Measurements from ENCODE around the gene SH2D6.

SH2D6 gene

DNA sequence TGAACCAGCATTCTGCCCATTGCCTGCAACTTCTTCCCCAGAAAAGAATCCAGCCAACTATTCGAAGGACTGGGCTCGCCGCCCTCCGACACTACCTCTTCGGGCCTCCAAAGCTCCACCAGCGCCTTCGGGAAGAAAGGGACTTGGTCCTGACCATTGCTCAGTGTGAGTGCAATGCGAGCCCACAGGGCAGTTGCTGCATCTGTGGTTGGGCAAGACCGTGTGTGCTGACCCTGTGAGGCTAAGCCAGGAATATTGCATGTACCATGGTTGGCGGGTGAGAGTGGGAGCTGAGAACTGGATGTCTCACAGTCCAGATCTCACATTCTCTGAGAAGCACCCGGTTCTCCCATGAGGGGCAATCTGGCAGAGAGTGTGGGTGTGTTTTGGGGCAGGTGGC, 47.5 kb upstream of the SH2D6 start:
- Histone ChIP-seq H3K36me3 (replicated peaks; ENCODE audit: insufficient read depth, low read length) (no peaks in the 10 kb centered on the region), H3K4me2 (ENCODE audit: low read depth, low read length) (no peak overlapping the region), H3K79me2 (ENCODE audit: low read length) (no peaks in the 10 kb centered on the region), H3K9ac (ENCODE audit: low read length) (no peak overlapping the region), H3K4me1 (ENCODE audit: low read length) (no peaks in the 10 kb centered on the region), H3F3A (ENCODE audit: insufficient read depth, low read length) (no peaks in the 10 kb centered on the region), H2AFZ (ENCODE audit: low read length) (no peak overlapping the region), H3K27me3 (replicated peaks; ENCODE audit: insufficient read depth, low read length) (no peaks in the 10 kb centered on the region), H3K9me2 (replicated peaks; ENCODE audit: insufficient read depth, low read length) (no peaks in the 10 kb centered on the region), H4K20me1 (ENCODE audit: insufficient read depth, low read length) (no peaks in the 10 kb centered on the region), H3K9me3 (replicated peaks; ENCODE audit: insufficient read depth, low read length) (no peaks in the 10 kb centered on the region), H3K4me3 (ENCODE audit: low read length) (no peak overlapping the region), H3K27ac (ENCODE audit: low read length) (no peak overlapping the region)
- DNase-seq: no peak
- no peak for TF ChIP-seq EZH2 (optimal IDR thresholded peaks at IDR 0.05; ENCODE audit: low read depth, low read length)
- TF ChIP-seq, protein P1, sequence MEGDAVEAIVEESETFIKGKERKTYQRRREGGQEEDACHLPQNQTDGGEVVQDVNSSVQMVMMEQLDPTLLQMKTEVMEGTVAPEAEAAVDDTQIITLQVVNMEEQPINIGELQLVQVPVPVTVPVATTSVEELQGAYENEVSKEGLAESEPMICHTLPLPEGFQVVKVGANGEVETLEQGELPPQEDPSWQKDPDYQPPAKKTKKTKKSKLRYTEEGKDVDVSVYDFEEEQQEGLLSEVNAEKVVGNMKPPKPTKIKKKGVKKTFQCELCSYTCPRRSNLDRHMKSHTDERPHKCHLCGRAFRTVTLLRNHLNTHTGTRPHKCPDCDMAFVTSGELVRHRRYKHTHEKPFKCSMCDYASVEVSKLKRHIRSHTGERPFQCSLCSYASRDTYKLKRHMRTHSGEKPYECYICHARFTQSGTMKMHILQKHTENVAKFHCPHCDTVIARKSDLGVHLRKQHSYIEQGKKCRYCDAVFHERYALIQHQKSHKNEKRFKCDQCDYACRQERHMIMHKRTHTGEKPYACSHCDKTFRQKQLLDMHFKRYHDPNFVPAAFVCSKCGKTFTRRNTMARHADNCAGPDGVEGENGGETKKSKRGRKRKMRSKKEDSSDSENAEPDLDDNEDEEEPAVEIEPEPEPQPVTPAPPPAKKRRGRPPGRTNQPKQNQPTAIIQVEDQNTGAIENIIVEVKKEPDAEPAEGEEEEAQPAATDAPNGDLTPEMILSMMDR (IDR thresholded peaks at IDR 0.05; ENCODE audit: low read length): no peak
- TF ChIP-seq EZH2phosphoT487 (IDR thresholded peaks at IDR 0.05; ENCODE audit: low read length): no peak

DNA sequence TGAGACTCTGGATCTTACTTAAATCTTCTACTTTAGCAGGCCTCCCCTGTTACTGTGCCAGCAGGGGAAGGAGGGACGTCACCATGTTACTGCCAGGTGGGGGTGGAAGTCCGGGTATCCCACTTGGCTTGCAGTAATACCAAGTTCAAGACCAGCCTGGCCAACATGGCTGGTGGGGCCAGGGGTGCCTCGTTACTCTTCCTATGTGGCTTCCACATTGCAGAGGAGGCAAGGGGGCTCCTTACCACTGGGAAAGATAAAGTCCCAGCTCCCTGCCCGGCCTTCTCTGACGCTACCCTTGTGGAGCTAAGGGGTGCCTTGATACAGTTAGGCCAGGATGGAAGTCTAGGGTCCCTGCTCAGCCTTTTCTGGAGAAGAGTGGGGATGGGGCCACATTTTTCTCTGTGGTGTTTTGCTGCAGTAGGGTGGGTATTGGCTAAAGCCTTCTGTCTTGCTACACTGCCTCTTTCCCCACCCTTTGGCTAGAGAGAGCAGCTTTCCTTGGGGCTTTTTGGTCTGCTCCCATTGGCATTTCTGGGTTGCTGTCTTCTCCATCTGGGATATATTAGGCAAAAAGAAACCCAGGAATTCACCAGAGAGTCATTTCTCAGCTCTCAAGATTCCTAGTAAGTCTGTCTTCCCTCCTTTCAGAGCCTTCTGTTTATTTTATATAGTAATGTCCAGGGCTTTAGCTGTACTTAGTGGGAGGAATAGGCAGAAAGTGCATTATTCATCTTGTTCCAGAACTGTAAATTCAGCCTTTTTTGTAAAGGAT, 42.0 kb upstream of the SH2D6 start:
- H3K4me1 ChIP-seq (ENCODE audit: low read length): no peaks in the 10 kb centered on the region
- TF ChIP-seq, protein P1 (IDR thresholded peaks at IDR 0.05; ENCODE audit: low read length): no peak
- TF ChIP-seq EZH2 (optimal IDR thresholded peaks at IDR 0.05; ENCODE audit: low read depth, low read length) (no peak), EZH2phosphoT487 (IDR thresholded peaks at IDR 0.05; ENCODE audit: low read length) (no peak)
- no peaks in the 10 kb centered on the region for H3F3A ChIP-seq (ENCODE audit: insufficient read depth, low read length)
- no peak overlapping the region for H3K27ac ChIP-seq (ENCODE audit: low read length)
- H3K9me3 ChIP-seq (replicated peaks; ENCODE audit: insufficient read depth, low read length): no peaks in the 10 kb centered on the region
- H3K9me2 ChIP-seq (replicated peaks; ENCODE audit: insufficient read depth, low read length): no peaks in the 10 kb centered on the region
- H4K20me1 ChIP-seq (ENCODE audit: insufficient read depth, low read length): no peaks in the 10 kb centered on the region
- H3K9ac ChIP-seq (ENCODE audit: low read length): no peak overlapping the region
- H3K79me2 ChIP-seq (ENCODE audit: low read length): no peaks in the 10 kb centered on the region
- H3K4me3 ChIP-seq (ENCODE audit: low read length): no peak overlapping the region
- no peaks in the 10 kb centered on the region for H3K27me3 ChIP-seq (replicated peaks; ENCODE audit: insufficient read depth, low read length)
- H3K4me2 ChIP-seq (ENCODE audit: low read depth, low read length): no peak overlapping the region
- no peaks in the 10 kb centered on the region for H3K36me3 ChIP-seq (replicated peaks; ENCODE audit: insufficient read depth, low read length)
- no peak overlapping the region for H2AFZ ChIP-seq (ENCODE audit: low read length)
- DNase-seq: no peak

DNA sequence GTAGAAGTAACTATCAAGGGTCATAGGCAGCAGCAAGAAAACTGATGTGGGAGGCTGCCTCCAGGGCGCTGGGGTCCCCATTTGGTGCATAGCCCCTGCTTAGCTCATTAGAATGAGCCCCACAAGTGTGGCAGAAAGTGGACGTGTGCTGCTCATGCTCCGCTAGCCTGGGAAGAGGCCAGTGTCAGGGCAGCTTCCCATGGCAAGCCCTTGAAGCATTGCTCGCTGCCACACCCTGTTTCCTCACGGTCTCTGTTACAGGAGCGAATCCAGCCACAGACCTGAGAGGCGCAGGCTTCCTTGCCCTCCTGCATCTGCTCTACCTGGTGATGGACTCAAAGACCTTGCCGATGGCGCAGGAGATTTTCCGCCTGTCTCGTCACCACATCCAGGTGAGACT, 41.4 kb upstream of the SH2D6 start:
- Histone ChIP-seq H3K4me3 (ENCODE audit: low read length) (no peak overlapping the region), H3K9me2 (replicated peaks; ENCODE audit: insufficient read depth, low read length) (no peaks in the 10 kb centered on the region), H3K4me1 (ENCODE audit: low read length) (no peaks in the 10 kb centered on the region), H3K27me3 (replicated peaks; ENCODE audit: insufficient read depth, low read length) (no peaks in the 10 kb centered on the region), H2AFZ (ENCODE audit: low read length) (no peak overlapping the region), H3K79me2 (ENCODE audit: low read length) (no peaks in the 10 kb centered on the region), H3K4me2 (ENCODE audit: low read depth, low read length) (no peak overlapping the region), H4K20me1 (ENCODE audit: insufficient read depth, low read length) (no peaks in the 10 kb centered on the region), H3K9me3 (replicated peaks; ENCODE audit: insufficient read depth, low read length) (no peaks in the 10 kb centered on the region), H3K9ac (ENCODE audit: low read length) (no peak overlapping the region), H3K27ac (ENCODE audit: low read length) (no peak overlapping the region), H3K36me3 (replicated peaks; ENCODE audit: insufficient read depth, low read length) (no peaks in the 10 kb centered on the region), H3F3A (ENCODE audit: insufficient read depth, low read length) (no peaks in the 10 kb centered on the region)
- DNase-seq: no peak
- TF ChIP-seq EZH2phosphoT487 (IDR thresholded peaks at IDR 0.05; ENCODE audit: low read length): no peak
- no peak for TF ChIP-seq EZH2 (optimal IDR thresholded peaks at IDR 0.05; ENCODE audit: low read depth, low read length)
- TF ChIP-seq, protein P1 (IDR thresholded peaks at IDR 0.05; ENCODE audit: low read length): no peak

Data from MM.1S (cell line).